Hematopoietic multipotent progenitor cell treated with erythropoietin and hydrocortisone succinate and interleukin-3 and kit ligand, for 4 days (in vitro differentiated cells): ENCODE data around the gene EPHX1.

Experiments used
- DNase-seq: peaks from one replicate; pipeline ENCODE4 v3.0.0-alpha.2; 2015

The EPHX1 gene

DNA sequence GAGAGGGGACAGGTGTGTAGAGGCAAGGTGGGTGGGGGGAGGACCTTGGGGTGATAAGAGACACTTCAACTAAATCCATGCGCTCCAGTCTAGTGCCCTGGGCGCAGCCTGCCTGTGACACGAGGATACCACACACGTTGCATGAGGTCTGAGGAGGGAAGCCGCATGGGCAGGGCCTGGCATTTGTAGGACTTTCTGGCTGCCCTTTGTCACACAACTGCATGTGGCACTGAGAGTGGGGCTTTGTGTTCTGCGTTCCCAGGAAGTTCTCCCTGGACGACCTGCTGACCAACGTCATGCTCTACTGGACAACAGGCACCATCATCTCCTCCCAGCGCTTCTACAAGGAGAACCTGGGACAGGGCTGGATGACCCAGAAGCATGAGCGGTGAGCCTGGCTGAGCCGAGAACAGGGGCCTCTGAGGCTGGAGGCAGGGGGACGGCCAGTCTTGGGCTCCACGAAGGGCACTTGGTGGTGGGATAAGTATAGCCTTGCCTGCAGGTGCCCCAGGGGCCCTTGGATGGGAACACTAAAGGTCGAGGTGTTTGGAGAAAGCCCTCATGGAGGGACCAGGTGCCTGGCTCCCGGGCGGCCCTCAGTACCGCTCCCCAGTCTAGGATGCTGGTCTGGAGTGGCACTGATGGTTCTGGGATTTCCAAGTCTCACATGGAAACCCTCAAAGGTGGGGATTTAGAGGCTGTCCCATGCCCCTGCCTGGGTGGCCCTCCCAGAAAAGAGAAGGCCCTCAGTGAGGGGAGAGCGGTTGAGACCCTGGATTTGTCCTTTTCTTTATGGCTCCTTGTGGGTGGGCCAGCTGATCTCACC is 34.5 kb downstream of the EPHX1 start:
- no peak for DNase-seq

DNA sequence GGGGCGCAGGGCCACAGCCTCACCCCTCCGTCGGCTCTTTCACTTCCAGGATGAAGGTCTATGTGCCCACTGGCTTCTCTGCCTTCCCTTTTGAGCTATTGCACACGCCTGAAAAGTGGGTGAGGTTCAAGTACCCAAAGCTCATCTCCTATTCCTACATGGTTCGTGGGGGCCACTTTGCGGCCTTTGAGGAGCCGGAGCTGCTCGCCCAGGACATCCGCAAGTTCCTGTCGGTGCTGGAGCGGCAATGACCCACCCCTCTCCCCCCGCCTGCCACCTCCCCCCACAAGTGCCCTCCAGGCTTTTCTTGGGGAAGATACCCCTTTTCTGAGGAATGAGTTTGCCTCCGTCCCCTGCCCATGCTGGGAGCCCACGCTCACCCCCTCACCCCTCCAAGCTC is 35.2 kb downstream of the EPHX1 start:
- DNase-seq: no peak

DNA sequence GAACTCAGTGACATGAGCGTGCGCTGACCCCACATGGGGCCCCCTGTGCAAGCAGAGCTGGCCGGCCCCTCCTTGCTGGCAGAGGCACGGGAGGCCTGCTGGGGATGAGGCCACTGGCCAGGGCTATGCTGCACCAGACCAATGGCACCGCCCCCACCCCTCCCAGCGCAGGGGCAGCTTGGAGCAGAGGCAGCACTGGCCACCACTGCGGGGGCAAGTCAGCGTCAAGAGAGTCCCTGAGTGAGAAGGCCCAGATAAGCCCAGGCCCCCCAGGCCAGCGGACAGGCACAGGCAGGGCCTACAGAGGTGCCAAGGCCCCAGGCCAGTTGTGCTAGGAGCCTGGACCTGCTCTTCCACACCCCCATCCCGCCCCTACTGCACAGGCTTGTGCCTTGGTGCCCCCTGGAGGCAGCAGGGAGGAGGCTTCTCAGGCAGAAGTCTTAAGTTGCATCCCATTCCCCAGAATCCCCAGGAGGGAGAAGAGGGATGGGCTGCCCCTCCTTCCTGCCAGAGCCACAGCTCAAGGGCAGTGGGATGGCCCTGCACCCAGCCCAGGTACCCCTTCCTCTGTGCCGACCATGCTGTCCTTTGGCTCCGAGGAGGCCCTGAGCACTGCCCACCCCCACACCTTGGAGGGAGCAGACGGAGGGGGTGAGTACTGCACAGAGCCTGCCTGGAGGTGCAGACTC is 35.8 kb downstream of the EPHX1 start:
- peak; percentile 89 for DNase-seq

DNA sequence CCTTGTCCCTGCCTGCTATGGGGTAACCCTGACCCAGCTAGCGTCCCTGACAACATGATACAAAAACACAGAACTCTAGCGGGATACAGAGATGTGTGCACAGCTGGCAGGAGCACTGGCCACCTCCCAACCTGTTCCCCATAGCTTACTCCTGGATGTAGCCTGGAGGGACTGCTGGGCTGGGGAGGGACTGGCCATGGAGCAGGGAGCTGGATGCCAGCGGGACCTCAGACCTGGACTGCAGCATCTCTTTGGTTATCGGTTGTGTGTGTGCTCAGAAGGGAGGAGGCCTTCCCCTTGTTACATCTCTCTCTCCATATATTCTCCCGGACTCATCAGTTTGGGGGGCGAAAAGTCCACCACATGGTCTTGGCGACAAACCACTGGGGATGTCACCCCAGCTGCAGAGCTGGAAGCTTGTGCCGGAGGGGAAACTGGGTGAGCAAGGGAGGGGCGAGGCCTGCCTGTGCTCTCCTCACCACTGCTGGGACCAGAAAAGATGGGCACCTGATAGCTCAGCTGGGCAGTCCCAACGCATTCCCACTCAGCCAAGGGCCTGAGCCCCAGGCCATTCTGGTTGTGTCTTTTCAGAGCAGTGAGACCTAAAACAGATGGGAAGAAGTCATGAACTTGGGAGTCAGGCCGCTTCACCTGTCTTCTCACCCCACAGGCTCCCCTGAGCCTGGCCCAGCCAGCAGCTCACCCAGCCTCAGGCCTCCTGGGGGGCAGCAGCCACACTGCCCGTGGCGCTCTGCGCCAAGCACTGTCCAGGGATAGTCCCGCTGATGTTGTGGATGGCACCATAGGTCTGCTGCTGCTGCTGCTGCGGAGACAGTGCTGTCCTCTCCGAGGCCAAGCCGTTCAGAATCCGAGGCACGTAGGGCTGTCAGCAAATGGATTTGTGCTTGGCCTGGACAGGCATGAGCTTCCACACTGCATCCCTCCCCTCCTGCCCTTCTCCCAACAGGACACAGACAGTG is 36.7 kb downstream of the EPHX1 start:
- DNase-seq: no peak

DNA sequence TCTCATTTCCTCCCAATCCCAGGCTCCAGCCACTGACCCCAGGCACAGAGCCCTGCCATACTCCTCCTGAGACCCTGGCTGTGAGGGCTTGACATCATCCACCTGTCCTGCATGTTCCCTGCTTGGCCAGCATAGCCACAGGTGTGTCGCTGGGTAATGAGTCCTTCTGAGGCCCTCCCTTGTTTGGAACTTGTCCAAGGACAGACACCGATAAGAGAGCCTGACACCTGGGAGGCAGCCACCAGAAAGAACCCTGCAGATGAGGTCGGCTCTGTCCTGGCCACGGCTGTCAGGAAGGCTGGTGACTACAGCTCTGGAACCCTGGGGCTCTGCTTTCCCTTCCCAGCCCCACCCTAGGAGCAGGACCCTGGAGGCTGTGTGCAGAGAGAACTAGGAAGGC is 37.7 kb downstream of the EPHX1 start:
- no peak for DNase-seq

DNA sequence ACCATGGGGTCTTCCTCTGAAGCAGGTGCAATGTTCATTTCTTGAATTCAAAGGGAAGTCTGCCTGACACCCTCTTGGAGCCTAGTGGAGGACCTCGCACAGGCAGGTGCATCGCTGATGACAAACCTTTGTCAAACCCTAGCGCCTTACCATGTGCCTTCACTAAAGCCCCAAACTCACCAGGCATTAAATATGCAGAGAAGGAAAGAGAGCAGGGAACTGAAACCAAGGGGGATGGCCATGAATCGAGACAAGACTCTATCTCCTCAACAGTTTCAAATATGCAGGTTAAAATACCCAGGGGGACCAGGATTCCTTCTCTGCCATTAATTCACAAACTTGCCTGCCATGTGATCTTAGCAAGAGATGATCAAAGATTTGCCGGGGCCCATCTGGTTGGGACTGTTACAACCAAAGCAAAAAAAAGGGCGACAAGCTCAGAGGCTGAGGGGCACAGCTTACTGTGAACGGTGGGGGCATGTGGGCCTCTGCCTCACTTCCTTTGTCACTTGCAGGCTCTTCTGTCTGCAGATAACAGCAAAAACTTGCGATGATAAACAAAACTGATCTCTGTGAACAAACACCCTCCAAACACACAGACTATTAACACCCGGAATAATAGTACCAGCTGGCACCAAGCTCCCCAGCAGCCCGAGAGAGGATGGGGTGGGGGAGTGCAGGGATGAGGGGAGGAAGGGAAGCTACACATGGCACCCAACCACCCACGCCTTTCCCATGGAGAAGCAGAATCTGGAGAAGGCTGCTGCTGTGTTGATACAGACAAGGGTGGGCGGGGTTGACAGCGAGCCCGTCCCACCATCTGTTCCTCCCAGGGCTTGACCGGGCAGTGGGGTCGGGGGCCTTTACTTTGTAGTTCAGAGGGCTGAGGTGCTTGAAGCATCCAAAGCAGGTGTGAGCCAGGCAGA is 38.4 kb downstream of the EPHX1 start:
- peak; percentile 63 for DNase-seq

DNA sequence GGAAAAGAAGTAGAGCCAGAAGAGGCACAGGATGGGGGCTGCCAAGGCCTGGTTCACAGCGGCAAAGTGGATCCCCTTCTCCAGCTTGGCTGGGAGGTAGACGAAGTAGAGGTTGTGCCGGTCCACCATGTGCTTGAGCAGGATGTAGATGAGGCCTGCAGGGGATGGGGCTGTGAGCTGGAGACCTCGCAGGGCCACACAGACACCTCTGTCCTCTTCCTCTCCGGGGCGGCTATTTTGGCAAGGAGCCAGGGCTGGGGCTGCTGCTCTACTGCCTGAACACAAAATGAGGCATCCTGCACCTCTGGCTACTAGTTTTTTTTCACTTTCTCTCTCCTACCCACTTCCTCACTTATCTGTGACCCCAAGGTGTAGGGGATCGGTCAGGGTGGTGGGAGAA is 40.0 kb downstream of the EPHX1 start:
- DNase-seq: peak; percentile 71

DNA sequence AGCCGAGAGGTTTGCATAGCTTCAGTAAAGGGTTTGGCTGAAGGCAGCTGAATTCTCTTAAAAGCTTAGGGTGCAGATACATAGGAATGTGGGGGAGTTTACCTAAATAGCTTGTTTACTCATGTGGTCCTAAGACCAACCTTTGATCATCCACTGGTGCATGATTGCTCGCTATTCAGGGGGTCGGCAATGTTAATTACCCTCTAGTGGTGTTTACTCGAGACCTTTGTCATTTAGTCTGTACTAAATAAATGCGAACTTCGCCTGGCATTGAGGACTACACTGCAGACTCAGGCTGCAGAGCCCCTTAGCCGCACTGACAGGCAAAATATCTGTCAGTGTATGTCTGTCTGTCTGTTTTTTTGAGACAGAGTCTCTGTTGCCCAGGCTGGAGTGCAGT is 40.4 kb downstream of the EPHX1 start:
- DNase-seq: no peak

DNA sequence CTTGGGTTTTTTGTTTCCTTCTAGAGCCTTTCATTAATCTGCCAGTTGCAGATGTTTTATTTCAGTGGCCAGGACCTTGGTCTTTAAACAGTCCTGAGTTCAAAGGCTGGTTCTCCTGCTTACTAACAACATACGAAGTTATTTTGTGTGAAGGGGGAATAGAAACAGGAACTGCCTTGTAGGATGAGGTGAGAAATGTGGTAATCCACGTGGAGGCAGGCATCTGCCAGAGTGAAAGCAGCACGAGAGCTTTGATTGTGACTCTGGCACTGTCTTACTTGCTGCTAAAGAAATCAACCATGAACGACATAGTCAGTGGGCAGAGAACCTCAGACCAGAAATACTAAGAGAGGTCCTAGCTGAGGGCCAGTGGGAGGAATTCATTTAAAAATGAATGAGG is 41.9 kb downstream of the EPHX1 start:
- DNase-seq: no peak

DNA sequence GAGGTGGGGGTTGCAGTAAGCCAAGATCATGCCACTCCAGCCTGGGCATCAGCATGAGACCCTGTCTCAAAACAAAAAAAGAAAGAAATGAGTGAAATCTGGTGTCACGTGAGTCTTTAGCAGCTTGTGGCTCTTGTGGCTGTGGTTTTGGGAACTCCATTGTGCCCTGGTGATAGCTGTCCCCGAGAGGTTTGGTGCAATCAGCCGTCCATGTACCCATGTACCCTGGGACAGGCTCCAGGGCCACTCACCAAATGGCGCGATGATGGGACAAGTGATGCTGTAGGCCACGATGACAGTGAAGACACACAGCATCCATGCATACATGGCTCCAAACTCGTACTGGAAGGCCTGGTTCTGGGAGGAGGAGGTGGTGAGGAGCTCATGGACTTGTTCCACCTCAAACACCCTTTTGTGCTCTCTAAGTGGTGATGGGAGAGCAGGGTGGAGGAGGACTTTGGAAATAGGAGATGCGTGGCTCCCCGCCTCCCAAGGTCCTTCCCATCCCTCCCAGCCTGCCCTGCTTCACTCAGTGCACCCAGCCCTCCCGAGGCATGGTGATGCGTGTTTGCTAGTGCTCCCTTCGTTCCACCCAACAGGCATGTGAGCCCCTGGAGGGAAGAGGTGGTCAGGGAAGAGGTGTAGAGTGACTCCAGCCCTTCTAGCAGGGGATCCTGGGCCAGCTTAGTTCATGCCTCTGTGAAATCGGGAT is 42.6 kb downstream of the EPHX1 start:
- DNase-seq: no peak

DNA sequence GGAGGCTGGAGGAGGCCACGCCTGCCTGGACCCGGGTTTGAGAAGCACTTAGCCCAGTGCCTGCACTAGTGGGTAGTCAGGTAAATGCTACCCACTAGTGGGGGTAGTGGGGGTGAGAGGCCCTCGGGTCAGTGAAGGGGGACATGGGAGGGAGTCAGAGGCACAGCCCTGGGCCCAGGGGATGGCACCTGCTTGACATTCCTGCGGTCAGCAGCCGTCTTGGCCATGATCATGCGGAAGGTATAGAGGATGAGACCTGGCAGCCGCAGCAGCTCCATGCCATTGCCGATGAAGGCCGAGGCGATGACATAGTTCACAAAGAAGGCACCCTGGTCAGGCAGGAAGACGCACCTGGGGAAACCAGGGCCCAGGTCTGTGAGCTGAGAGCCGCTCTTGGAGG is 43.5 kb downstream of the EPHX1 start:
- DNase-seq: no peak

DNA sequence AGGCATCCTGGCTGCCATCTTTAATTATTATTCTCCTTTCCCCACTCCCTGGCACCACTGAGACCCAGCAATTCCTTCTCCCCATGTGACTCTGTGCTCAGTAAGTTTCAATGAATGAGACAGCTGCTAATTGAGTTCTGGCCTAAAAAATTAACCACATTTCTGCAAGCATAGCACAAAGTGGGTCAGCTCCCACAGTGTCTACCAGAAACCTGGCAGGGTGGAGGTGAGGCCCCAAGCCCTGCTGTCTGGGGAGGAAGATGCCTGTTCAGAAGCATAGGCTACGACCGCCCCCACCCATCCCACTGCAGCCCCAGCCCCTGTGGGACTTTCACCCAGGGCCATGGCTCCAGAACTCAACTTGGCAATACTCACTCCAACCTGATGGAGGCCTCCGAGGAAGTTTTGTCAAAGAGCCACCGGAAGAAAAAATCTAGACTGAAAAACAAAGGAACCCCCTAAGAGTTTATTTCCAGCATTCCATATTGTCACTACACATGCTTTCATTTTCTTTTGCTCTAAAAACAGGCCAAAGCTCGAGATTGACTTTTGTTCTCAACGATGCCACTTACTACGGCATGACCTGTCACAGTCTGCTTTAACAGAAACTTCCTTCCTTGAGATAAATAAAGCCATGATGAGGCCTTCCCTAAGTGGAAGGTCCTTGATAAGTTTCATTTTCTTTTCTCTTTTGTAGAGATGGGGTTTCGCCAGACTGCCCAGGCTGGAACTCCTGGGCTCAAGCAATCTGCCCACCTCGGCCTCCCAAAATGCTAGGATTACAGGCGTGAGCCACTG is 45.8 kb downstream of the EPHX1 start:
- no peak for DNase-seq

DNA sequence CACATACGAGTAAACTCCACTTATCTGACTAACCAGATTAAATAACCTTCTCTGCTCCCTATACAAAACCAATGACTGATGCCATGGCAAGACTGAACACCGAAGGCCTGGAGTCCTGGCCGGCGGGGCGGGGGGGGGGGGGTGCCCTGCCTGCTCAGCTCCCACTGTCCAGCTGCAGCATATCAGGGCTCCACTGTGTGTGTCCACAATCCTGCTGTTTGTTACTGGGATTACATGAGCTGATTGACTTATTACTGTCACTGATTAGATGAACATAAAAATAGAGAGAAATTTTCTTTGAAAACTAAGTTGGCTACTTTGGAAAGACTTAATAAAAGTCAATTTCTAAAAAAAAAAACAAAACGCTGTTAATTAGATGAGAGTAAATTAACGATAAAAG is 47.3 kb downstream of the EPHX1 start:
- DNase-seq: no peak

DNA sequence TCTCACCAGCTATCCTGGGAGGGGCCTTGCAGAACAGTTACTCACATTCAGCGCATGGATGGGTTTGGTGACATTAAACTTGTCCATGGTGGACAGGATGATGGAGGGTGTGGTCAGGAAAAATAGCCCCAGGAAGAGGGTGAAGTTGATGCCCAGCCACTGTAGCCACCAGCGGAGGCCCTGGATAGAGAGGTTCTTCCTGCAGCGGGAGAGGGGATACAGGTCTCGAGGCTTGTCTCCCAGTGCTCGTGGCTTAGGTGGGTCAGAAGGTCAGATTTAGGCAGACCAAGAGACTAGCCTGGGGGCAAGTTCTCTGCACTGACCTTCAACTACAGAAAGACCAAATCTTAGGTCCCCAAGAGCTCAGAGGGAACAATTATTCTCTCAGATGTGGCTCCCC is 49.2 kb downstream of the EPHX1 start:
- no peak for DNase-seq

DNA sequence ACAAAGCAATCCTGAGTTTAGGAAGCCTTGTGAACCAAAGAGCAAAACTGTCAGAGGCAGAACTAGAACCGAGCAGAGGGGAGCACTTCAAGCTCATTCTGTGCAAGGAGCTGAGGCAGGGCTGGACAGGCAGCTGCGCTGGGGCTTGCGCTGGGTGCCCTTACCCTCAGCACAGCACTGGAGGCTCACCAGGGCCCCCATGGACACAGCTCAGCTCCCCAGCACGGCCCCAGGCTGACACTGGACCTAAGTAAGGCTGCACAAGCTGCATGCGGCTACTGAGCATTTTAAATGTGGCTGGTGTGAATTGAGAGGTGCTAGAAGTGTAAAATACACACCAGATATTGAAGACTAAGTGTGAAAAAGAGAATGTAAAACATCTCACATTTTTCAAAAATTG is 50.2 kb downstream of the EPHX1 start:
- DNase-seq: no peak

DNA sequence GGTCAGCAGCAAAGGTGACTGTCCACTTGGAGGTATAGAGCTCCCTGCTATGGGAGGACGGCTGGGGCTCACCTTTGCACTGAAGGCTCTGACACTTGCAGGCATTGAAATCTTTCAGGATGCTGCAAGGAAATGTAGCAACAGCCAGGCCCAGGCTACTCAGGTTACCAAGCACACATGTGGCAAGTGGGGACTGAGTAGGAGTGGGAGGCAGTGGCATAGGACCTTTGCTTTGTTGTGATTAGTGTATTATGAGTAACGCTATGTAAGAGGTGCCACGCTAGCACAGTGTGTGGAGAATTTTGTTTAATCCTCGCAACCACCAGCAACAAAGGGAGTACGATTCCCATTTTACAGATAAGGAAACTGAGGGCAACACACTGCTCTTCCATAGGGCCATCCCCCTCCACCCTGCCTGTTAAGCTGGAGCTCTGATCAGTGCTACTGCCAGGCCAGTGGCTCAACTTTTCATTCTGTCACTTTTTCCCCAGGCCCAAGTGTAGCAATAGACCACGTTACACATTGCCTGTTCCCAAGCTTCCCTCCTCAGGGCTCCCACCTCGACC is 51.0 kb downstream of the EPHX1 start:
- DNase-seq: no peak

DNA sequence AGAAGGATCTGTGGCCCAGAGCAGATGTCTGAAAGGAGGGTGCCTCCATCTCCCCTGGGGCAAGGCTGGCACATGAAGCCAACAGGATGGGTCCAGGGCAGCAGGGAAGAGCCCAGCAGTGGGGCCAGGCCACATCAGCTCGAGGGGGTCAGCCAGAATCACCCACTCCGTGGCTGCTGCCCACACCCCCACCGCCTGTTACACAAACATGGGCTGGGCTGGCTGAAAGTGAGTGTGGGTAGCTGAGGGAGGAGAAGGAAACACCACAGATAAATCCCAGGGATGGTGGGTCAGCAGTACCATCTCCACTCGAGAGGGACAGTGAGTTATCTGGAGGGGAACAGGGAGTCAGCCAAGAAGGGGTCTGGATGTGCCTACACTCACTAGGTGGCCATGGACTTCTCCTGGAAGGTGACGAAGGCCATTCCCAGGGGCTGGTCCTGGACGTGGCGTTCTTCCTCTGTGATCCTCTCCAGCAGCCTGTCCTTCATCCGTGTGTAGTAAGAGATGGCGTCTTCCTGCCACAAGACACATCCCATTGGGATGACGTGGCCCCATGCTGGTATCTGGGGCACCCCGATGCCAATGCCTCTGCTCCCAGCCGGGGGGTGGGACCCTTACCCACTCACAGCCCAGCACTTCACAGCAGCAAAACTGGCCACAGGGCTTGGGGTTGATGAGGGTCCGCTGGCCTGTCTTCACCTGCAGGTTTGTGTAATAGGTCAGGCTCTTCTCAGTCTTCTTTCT is 52.1 kb downstream of the EPHX1 start:
- DNase-seq: no peak

DNA sequence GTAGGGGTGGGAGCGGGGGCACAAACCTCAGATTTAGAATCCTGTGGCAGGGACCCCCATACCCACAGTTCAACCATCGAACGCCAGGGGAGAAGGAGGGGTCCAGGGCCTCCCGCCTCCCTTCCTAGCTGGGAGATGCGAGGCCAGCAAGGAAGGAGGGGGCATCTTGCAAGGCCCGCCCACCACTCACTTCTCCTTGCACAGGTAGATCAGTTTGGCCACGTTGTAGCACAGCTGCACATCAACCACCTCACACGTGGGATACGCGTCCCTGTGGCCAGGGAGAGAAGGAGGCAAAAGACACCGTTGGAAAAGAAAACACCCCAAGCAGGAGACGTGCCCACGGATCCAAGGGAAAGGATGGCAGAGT is 52.6 kb downstream of the EPHX1 start:
- no peak for DNase-seq

DNA sequence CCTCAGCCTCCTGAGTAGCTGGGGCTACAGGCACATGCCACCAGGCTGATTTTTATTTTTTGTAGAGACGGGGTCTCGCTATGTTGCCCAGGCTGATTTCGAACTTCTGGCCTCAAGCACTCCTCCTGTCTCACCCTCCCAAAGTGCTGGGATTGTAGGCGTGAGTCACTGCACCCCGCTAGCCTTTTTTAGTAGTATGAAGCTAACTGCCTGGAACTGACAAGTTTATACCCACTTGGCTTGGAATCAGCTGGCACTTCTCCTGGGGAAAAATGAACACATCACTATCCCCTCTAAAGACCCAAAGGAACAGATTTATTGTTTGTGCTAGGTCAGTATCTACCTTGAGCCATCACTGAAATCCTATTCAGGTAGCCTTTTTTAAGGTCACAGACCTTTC is 53.2 kb downstream of the EPHX1 start:
- no peak for DNase-seq

DNA sequence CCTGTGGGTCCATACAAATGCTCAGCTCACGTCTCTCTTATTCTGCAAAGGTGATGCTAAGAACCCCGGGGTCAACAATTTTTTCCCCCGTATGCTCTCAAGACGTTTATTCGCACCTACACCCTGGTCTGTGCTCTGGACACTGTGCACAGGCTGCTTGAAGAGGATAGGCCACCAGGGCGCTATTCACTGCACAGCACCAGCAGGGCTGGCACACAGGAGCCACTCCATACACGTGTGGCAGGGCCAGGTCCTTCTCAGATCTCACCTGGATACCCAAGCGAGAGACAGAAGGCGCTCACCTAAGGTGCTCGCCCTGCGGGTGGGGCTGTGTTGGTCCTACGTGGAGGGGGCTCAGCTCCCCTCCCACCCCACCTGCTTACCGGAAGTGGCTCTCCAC is 55.6 kb downstream of the EPHX1 start:
- no peak for DNase-seq
